MM.1S (cell line): ENCODE data around the gene OR5B2.

Source experiments
- CTCF ChIP-seq: fragments of 300-600 bp; sonication (generic); IDR thresholded peaks from 2 replicates; pipeline ENCODE4 v1.5.1; 2016; ENCODE audit warnings: antibody characterized with exemption, low read length, mixed read lengths
- EZH2 ChIP-seq: fragments of 300-600 bp; sonication (generic); optimal IDR thresholded peaks from 2 replicates; pipeline ENCODE3; 2017; ENCODE audit warnings: low read depth, mild to moderate bottlenecking, antibody characterized with exemption, low read length, mixed read lengths

GRCh38 chr11:58429273-58429672, 1.4 kb upstream of the OR5B2 start:
- TF ChIP-seq CTCF (no peak), EZH2 (no peak)
